KMS-11 (cell line): ENCODE results near the gene THOC2.
"Not testable (repeated sequence)": the region's sequence is repeated elsewhere in the genome, so short reads cannot be mapped to it uniquely, and the experiment has no call there.

Experiments
- H2AFZ ChIP-seq: fragments of 200-600 bp; sonication (generic); 2 replicates; pipeline ENCODE4 v1.6.1; 2016; ENCODE audit warnings: antibody characterized with exemption, mixed run types, low read depth
- H3K27ac ChIP-seq: fragments of 200-600 bp; sonication (generic); 2 replicates; pipeline ENCODE4 v1.6.1; 2016; ENCODE audit warnings: mild to moderate bottlenecking, mixed run types
- H3K27me3 ChIP-seq: fragments of 200-600 bp; sonication (generic); 2 replicates; pipeline ENCODE4 v1.6.1; 2017; ENCODE audit warnings: mild to moderate bottlenecking, low read depth, mixed run types, moderate library complexity; ENCODE audit not compliant: insufficient read depth
- H3K36me3 ChIP-seq: fragments of 200-600 bp; sonication (generic); 2 replicates; pipeline ENCODE4 v1.6.1; 2017; ENCODE audit warnings: mild to moderate bottlenecking, mixed run types; ENCODE audit not compliant: insufficient read depth
- H3K4me1 ChIP-seq: fragments of 200-600 bp; sonication (generic); 2 replicates; pipeline ENCODE4 v1.6.1; 2016; ENCODE audit warnings: mild to moderate bottlenecking, low read depth, mixed run types; ENCODE audit not compliant: poor library complexity, severe bottlenecking
- H3K4me2 ChIP-seq: fragments of 200-600 bp; sonication (generic); 2 replicates; pipeline ENCODE4 v1.7.0; 2016; ENCODE audit warnings: mild to moderate bottlenecking, mixed run types
- H3K4me3 ChIP-seq: fragments of 200-600 bp; sonication (generic); IDR thresholded peaks from 2 replicates; pipeline ENCODE4 v1.6.1; 2017; ENCODE audit warnings: low read depth, low read length, mixed read lengths; ENCODE audit not compliant: insufficient read depth
- H3K79me2 ChIP-seq: fragments of 200-600 bp; sonication (generic); 2 replicates; pipeline ENCODE4 v1.6.1; 2016; ENCODE audit warnings: low read depth, mixed run types; ENCODE audit not compliant: insufficient read depth
- H3K9ac ChIP-seq: fragments of 200-600 bp; sonication (generic); 2 replicates; pipeline ENCODE4 v1.6.1; 2016; ENCODE audit warnings: mild to moderate bottlenecking, mixed run types
- H4K20me1 ChIP-seq: fragments of 200-600 bp; sonication (generic); 2 replicates; pipeline ENCODE4 v1.6.1; 2016; ENCODE audit warnings: mild to moderate bottlenecking, mixed run types; ENCODE audit not compliant: insufficient read depth
- TF ChIP-seq, protein P1 (sequence below): fragments of 200-600 bp; sonication (generic); conservative IDR thresholded peaks from 2 replicates; pipeline ENCODE4 v1.6.1; 2017; ENCODE audit warnings: low read depth, mild to moderate bottlenecking, antibody characterized with exemption, low read length, moderate library complexity, mixed read lengths

The THOC2 gene

DNA sequence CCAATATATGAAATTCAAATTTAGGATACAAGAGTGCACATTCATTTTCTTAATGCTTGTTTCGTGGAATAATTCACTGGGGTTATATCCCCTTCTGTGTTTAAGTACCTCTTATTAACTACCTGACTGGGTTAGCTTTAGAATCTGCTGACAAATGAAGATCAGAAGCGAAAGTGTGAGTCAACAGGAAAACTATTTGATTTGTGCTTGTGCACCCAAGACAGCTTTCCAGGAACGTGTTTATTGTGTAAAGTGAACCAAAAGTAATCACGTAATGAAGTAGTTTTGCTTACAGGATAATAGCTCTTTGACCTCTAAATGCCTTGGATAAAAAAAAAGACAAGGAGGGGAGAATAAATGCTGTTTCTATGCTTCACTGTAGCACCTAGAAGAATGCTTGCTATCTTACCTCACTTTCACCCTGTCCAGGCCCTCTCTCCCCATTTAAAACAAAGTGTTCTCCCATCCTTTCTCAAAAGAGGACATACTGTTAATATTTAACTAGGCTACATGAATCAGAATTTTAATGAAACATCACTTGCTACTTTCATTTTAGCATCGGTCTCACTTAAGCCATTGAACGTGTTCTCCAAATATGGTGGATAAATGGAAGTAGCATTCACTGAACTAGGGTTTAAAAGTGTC is 141.9 kb downstream of the THOC2 start:
- H3K36me3 ChIP-seq, result no peaks in the 10 kb centered on the region
- H3K27me3 ChIP-seq, result no peaks in the 10 kb centered on the region
- H3K4me2 ChIP-seq, result peak overlapping the region; percentile 49
- no peak overlapping the region for H2AFZ ChIP-seq
- H3K79me2 ChIP-seq, result no peaks in the 10 kb centered on the region
- no peak overlapping the region for H3K4me3 ChIP-seq
- TF ChIP-seq, protein P1, sequence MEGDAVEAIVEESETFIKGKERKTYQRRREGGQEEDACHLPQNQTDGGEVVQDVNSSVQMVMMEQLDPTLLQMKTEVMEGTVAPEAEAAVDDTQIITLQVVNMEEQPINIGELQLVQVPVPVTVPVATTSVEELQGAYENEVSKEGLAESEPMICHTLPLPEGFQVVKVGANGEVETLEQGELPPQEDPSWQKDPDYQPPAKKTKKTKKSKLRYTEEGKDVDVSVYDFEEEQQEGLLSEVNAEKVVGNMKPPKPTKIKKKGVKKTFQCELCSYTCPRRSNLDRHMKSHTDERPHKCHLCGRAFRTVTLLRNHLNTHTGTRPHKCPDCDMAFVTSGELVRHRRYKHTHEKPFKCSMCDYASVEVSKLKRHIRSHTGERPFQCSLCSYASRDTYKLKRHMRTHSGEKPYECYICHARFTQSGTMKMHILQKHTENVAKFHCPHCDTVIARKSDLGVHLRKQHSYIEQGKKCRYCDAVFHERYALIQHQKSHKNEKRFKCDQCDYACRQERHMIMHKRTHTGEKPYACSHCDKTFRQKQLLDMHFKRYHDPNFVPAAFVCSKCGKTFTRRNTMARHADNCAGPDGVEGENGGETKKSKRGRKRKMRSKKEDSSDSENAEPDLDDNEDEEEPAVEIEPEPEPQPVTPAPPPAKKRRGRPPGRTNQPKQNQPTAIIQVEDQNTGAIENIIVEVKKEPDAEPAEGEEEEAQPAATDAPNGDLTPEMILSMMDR, result no peak
- H3K27ac ChIP-seq, result peak overlapping the region; percentile 54
- peak overlapping the region; percentile 16; the same call in 1 of the 2 replicates for H3K9ac ChIP-seq
- no peaks in the 10 kb centered on the region for H4K20me1 ChIP-seq
- peaks cover 34% of the 10 kb centered on the region for H3K4me1 ChIP-seq

DNA sequence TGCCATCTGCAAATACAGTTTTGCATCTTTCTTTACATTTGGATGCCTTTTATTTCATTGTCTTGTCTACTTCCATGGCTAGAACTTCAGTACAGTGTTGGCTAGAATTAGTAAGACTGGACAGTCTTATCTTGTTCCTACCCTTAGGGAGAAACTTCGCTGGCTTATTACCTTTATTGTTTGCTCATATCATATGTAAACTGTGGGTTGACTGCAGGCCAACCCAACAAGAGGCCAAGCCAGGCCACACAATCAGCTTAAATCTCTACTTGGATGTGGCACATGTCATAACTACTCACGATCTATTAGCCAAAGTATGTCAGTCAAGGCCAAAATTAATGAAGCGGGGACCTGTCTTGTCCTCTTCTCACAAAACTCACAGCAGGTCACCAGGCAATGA is 144.1 kb downstream of the THOC2 start:
- Histone ChIP-seq H3K79me2 (no peaks in the 10 kb centered on the region), H4K20me1 (no peaks in the 10 kb centered on the region), H3K4me3 (no peak overlapping the region), H3K27ac (no peak overlapping the region), H3K36me3 (no peaks in the 10 kb centered on the region), H3K27me3 (no peaks in the 10 kb centered on the region), H3K4me2 (no peak overlapping the region), H3K9ac (no peak overlapping the region), H2AFZ (no peak overlapping the region), H3K4me1 (peaks cover 43% of the 10 kb centered on the region)
- TF ChIP-seq, protein P1, result no peak

DNA sequence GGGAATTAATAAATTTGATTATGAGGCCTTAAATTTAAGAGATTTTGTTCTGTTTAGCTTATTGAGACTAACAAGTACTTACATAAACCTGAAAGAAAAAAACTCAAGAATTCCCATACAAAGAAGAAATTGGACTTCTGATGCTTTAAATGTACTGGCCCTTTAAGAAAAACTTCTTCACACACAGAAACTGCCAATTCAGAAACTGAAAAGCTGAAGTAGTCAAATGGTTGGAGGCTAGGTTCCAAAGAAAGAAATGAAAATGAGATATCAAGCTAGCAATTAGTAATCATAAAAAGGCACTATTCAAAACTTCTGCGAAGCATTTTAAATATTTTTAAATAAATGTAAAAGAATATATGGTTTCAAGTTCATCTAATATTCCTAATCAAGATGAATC is 151.3 kb downstream of the THOC2 start:
- peak overlapping the region; percentile 80 for H3K4me2 ChIP-seq

DNA sequence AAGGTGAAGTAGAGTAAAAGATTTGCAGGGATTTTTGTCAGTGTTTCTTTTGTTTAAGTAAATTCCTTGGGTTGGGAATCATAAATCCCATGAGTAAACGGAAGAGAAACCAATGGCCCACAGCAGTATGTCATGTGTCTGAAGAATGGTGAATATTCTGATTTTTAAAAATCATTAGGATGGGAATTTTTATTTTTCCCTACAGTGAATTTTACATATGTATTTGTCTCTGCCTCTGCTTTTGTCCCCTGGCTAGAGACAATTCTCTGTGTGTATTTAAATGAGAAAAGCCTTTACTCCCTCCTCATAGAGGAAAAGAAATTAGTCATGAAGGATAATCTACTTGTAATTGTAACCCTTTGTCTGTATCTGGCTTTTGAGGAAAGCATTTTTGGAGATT is 152.1 kb downstream of the THOC2 start:
- peak overlapping the region; percentile 51; the same call in 1 of the 2 replicates for H3K27ac ChIP-seq
- H3K4me2 ChIP-seq, result peak overlapping the region; percentile 80; the same call in 1 of the 2 replicates
- no peak overlapping the region for H3K4me3 ChIP-seq
- peaks cover 53% of the 10 kb centered on the region for H3K4me1 ChIP-seq
- H4K20me1 ChIP-seq, result no peaks in the 10 kb centered on the region
- H3K36me3 ChIP-seq, result no peaks in the 10 kb centered on the region
- H3K79me2 ChIP-seq, result no peaks in the 10 kb centered on the region
- peak overlapping the region; percentile 41; the same call in 1 of the 2 replicates for H2AFZ ChIP-seq
- TF ChIP-seq, protein P1, result no peak
- H3K9ac ChIP-seq, result peak overlapping the region; percentile 15; the same call in 1 of the 2 replicates
- no peaks in the 10 kb centered on the region for H3K27me3 ChIP-seq

More for the DNA sequence above, 151.3 kb downstream of the THOC2 start:
- Histone ChIP-seq H3K4me1 (peaks cover 53% of the 10 kb centered on the region), H2AFZ (no peak overlapping the region), H3K27me3 (no peaks in the 10 kb centered on the region), H3K9ac (peak overlapping the region; percentile 22; the same call in 1 of the 2 replicates), H3K27ac (peak overlapping the region; percentile 51; the same call in 1 of the 2 replicates), H3K36me3 (no peaks in the 10 kb centered on the region), H3K4me3 (no peak overlapping the region), H3K79me2 (no peaks in the 10 kb centered on the region), H4K20me1 (no peaks in the 10 kb centered on the region)
- TF ChIP-seq, protein P1, result no peak

DNA sequence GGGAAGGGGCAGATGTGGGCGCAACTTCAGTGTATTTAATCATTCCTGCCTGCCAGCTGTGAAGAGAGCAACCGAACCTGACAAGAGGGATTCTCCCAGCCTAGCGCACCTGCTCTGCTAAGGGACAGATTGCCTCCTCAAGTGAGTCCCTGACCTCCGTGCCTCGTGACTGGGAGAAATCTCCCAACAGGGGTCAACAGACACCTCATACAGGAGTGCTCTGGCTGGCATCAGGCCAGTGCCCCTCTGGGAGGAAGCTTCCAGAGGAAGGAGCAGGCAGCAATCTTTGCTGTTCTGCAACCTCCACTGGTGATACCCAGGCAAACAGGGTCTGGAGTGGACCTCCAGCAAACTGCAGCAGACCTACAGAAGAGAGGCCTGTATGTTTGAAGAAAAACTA is 158.8 kb downstream of the THOC2 start:
- not testable (repeated sequence) for H3K9ac ChIP-seq, H3K27ac ChIP-seq, H2AFZ ChIP-seq, H3K27me3 ChIP-seq, H3K36me3 ChIP-seq, H3K4me3 ChIP-seq, H3K79me2 ChIP-seq, H4K20me1 ChIP-seq, H3K4me1 ChIP-seq, H3K4me2 ChIP-seq
